Neural progenitor cell (in vitro differentiated cells): Measurements from ENCODE around the gene EPB41L4A.

Experiments used
- EZH2 ChIP-seq: fragments of 200-600 bp; sonication (generic); IDR thresholded peaks from 2 replicates; pipeline ENCODE4 v1.6.1; 2017; ENCODE audit warnings: antibody characterized with exemption, mild to moderate bottlenecking, moderate library complexity
- TF ChIP-seq, protein P1 (sequence below): fragments of 200-600 bp; sonication (generic); IDR thresholded peaks from 2 replicates; pipeline ENCODE4 v1.5.1; 2017; ENCODE audit warnings: antibody characterized with exemption, mild to moderate bottlenecking

DNA sequence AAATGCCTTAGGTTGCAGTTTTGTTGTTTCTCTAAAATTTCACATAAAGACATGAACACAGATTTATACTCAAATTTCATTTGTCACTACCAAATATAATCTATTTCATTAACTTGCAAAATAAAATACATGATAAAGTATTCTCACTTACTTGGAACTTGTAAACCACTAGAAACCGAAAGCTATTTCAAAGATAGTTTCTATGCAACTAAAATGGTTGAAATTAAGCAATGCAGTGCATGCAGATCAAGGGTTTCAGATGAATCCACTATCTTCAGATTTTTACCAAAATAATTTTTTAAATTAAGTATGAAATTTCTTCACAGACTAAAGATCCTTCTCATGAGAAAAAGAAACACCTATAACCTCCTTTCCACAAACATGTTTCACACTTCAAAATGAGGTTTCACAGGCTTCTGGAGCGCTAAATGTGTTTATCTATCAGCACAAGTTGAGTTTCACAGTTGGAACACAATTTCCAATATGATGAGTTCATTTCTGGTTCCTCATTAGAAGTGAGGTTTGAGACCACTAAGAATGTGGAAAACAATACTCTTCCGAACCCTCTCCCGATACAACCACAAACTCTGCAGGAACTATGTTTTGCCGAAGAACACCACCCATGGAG, 63.9 kb downstream of the EPB41L4A start:
- TF ChIP-seq, protein P1, sequence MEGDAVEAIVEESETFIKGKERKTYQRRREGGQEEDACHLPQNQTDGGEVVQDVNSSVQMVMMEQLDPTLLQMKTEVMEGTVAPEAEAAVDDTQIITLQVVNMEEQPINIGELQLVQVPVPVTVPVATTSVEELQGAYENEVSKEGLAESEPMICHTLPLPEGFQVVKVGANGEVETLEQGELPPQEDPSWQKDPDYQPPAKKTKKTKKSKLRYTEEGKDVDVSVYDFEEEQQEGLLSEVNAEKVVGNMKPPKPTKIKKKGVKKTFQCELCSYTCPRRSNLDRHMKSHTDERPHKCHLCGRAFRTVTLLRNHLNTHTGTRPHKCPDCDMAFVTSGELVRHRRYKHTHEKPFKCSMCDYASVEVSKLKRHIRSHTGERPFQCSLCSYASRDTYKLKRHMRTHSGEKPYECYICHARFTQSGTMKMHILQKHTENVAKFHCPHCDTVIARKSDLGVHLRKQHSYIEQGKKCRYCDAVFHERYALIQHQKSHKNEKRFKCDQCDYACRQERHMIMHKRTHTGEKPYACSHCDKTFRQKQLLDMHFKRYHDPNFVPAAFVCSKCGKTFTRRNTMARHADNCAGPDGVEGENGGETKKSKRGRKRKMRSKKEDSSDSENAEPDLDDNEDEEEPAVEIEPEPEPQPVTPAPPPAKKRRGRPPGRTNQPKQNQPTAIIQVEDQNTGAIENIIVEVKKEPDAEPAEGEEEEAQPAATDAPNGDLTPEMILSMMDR: no peak
- no peak for TF ChIP-seq EZH2
